Endothelial cell of umbilical vein (primary cell): ENCODE measurements around the gene INPP5F. TPM values are rescaled to one million over a fixed set of nuclear protein-coding genes. Genes with fewer than 3 reads are reported as not detected.

ENCODE experiments used
- BruUV-seq: library from RNA; stranded (reverse); fragments of 400-500 nt; replicated peaks from 2 replicates; lab custom pipeline; 2021; lab: Mats Ljungman, UMichigan
- CTCF ChIA-PET: fragments of 300-600, 350-600 bp; sonication (Branson Sonifier 250); formaldehyde crosslinking; loops from one replicate; lab custom pipeline; 2021; ENCODE audit warnings: antibody characterized with exemption, inconsistent platforms; lab: Charles Lee
- POLR2A ChIA-PET: fragments of 300-600, 350-600 bp; sonication (Branson Sonifier 250); formaldehyde crosslinking; loops from one replicate; lab custom pipeline; 2021; ENCODE audit warnings: antibody characterized with exemption, inconsistent platforms; lab: Charles Lee
- DNase-seq: peaks from one replicate; pipeline ENCODE4 v3.0.0-alpha.2; 2011; ENCODE audit warnings: low read depth, low spot score
- FAIRE-seq: peaks from 2 replicates; lab custom pipeline; 2011; peaks lifted over from hg19 to GRCh38; lab: Jason Lieb, UNC
- H2AFZ ChIP-seq: 2 replicates; pipeline ENCODE4 v1.6.0; 2012; ENCODE audit warnings: low read depth, low read length, control low read depth, inconsistent platforms
- H3K27ac ChIP-seq: 2 replicates; pipeline ENCODE4 v1.5.1; 2011; ENCODE audit warnings: low read depth, mild to moderate bottlenecking, control low read depth, low read length, moderate library complexity; ENCODE audit not compliant: insufficient read depth
- H3K27me3 ChIP-seq, 2 experiments: 2 replicates each; pipeline versions ENCODE4 v1.6.0 to v1.6.1; 2011; ENCODE audit warnings: low read length in 2 of 2, mixed read lengths in 1 of 2; ENCODE audit not compliant: control insufficient read depth in 2 of 2, insufficient read depth in 2 of 2
- H3K36me3 ChIP-seq, 2 experiments: 2 replicates in 1 of 2; 3 replicates in 1 of 2; pipeline ENCODE4 v1.5.1; 2011; ENCODE audit warnings: low read length in 2 of 2, mild to moderate bottlenecking in 1 of 2, moderate library complexity in 1 of 2; ENCODE audit not compliant: control insufficient read depth in 2 of 2, insufficient read depth in 2 of 2; ENCODE audit errors: extremely low read depth in 1 of 2
- H3K4me1 ChIP-seq: 3 replicates; pipeline ENCODE4 v1.5.1; 2011; ENCODE audit warnings: mild to moderate bottlenecking, low read length; ENCODE audit not compliant: control insufficient read depth, insufficient read depth; ENCODE audit errors: extremely low read depth
- H3K4me2 ChIP-seq: 2 replicates; pipeline ENCODE4 v1.6.1; 2011; ENCODE audit warnings: low read length, control low read depth, mixed read lengths; ENCODE audit not compliant: insufficient read depth
- H3K4me3 ChIP-seq, 3 experiments: fragments of 200-600 bp in 1 of 3; sonication (generic), shearing (Covaris generic) in 1 of 3; replicated peaks in 1 of 3; 2 replicates each; pipeline ENCODE4 v1.5.1; 2011 to 2016; ENCODE audit warnings: control low read depth in 3 of 3, low read length in 3 of 3, mild to moderate bottlenecking in 2 of 3, inconsistent platforms in 1 of 3, low read depth in 1 of 3, moderate library complexity in 1 of 3; ENCODE audit not compliant: insufficient read depth in 1 of 3
- H3K79me2 ChIP-seq: 2 replicates; pipeline ENCODE4 v1.6.0; 2012; ENCODE audit warnings: low read length, inconsistent platforms; ENCODE audit not compliant: control insufficient read depth, insufficient read depth
- H3K9ac ChIP-seq: replicated peaks from 2 replicates; pipeline ENCODE3; 2011; ENCODE audit warnings: low read length, control low read depth; ENCODE audit not compliant: insufficient read depth; ENCODE audit errors: extremely low read depth
- H3K9me1 ChIP-seq: replicated peaks from 3 replicates; pipeline ENCODE4 v1.6.0; 2011; ENCODE audit warnings: mild to moderate bottlenecking, low read length; ENCODE audit not compliant: control insufficient read depth, insufficient read depth; ENCODE audit errors: extremely low read depth
- H3K9me3 ChIP-seq: replicated peaks from 2 replicates; pipeline ENCODE4 v1.5.1; 2012; ENCODE audit warnings: low read length, inconsistent platforms; ENCODE audit not compliant: control insufficient read depth, insufficient read depth
- H4K20me1 ChIP-seq: replicated peaks from 2 replicates; pipeline ENCODE3; 2011; ENCODE audit warnings: mild to moderate bottlenecking, low read length; ENCODE audit not compliant: control insufficient read depth, insufficient read depth; ENCODE audit errors: extremely low read depth
- CTCF ChIP-seq, 2 donors: IDR thresholded peaks; 1 replicate in 1 of 2; 2 replicates in 1 of 2; pipeline ENCODE4 v1.5.1; 2011; ENCODE audit warnings: low read length in 2 of 2, mild to moderate bottlenecking in 2 of 2, moderate library complexity in 2 of 2, control low read depth in 1 of 2, inconsistent platforms in 1 of 2, low read depth in 1 of 2; ENCODE audit not compliant: insufficient read depth in 1 of 2; ENCODE audit errors: extremely low read depth in 1 of 2
- EZH2 ChIP-seq: IDR thresholded peaks from 2 replicates; pipeline ENCODE4 v1.6.1; 2012; ENCODE audit warnings: borderline replicate concordance, low read depth, mild to moderate bottlenecking, moderate library complexity, low read length, inconsistent platforms; ENCODE audit not compliant: severe bottlenecking
- FOS ChIP-seq: IDR thresholded peaks from 2 replicates; pipeline ENCODE4 v1.6.1; 2011; ENCODE audit warnings: mild to moderate bottlenecking, low read length, moderate library complexity, borderline replicate concordance; ENCODE audit not compliant: insufficient read depth
- GATA2 ChIP-seq: IDR thresholded peaks from 2 replicates; pipeline ENCODE4 v1.7.0; 2011; ENCODE audit warnings: low read depth, mild to moderate bottlenecking, moderate library complexity, mixed read lengths, low read length; ENCODE audit not compliant: insufficient read length, insufficient read depth
- JUN ChIP-seq: IDR thresholded peaks from 2 replicates; pipeline ENCODE4 v1.6.1; 2011; ENCODE audit warnings: borderline replicate concordance, low read depth; ENCODE audit not compliant: insufficient read length, insufficient read depth
- MYC ChIP-seq: IDR thresholded peaks from one replicate; pipeline ENCODE4 v1.6.1; 2011; ENCODE audit warnings: mild to moderate bottlenecking, low read depth, low read length
- POLR2A ChIP-seq: IDR thresholded peaks from 2 replicates; pipeline ENCODE4 v1.6.1; 2012; ENCODE audit warnings: low read depth, mild to moderate bottlenecking, control low read depth, low read length
- POLR2AphosphoS5 ChIP-seq: IDR thresholded peaks from 2 replicates; pipeline ENCODE4 v1.6.1; 2012; ENCODE audit warnings: low read depth, mild to moderate bottlenecking, control low read depth, low read length, moderate library complexity; ENCODE audit not compliant: insufficient read depth
- dilution Hi-C: fragments of 300-500 bp; cut with MboI; formaldehyde crosslinking; loops from one replicate; pipeline ENCODE4 v1.15.0; 2019; ENCODE audit warnings: low sequenced_read_pairs; ENCODE audit not compliant: extremely low pct_ligation_motif_present
- intact Hi-C: fragments of 100-400 bp; cut with micrococcal nuclease; formaldehyde crosslinking; loops from one replicate; pipeline ENCODE4 v1.10.0; 2022
- polyA plus RNA-seq, 4 experiments: library from polyadenylated mRNA; depleted of rRNA in 3 of 4; stranded (reverse) in 3 of 4; unstranded in 1 of 4; fragments of >200 nt; gene quantifications; 2 replicates each; pipeline versions ENCODE4 v1.2.1 to v1.2.3, GENCODE V29; 2011 to 2012; ENCODE audit warnings: missing spikeins in 1 of 4
- total RNA-seq: library from RNA; stranded (reverse); gene quantifications from 2 replicates; pipeline ENCODE4 v1.2.3, GENCODE V29; 2021
- TF ChIP-seq, protein P1 (sequence below): IDR thresholded peaks from 2 replicates; pipeline ENCODE4 v1.6.1; 2011; ENCODE audit not compliant: insufficient read depth, insufficient read length

INPP5F gene
- total and polyA plus RNA-seq, 2 donors (not counting 3 experiments of a cell fraction or from before 2014, with no cell fraction given) = 6.1 to 20.3 TPM

GRCh38 chr10:119686465-119687191 lies 39.2 kb upstream of the INPP5F start:
- DNase-seq (peak; percentile 94), FAIRE-seq (peak; percentile 96)
- Histone ChIP-seq H3K27me3 (no peaks in the 10 kb centered on the region), H3K4me2 (peak overlapping the region; percentile 63), H3K9me3 (no peaks in the 10 kb centered on the region), H3K4me1 (peaks cover 13% of the 10 kb centered on the region), H3K9ac (peak overlapping the region; percentile 72), H3K4me3 (peak overlapping the region in 2 of 3 experiments; percentile 20 to 26), H4K20me1 (no peaks in the 10 kb centered on the region), H3K27ac (peak overlapping the region; percentile 88), H2AFZ (peak overlapping the region; percentile 55), H3K9me1 (no peaks in the 10 kb centered on the region), H3K36me3 (no peaks in the 10 kb centered on the region), H3K79me2 (no peaks in the 10 kb centered on the region)
- intact Hi-C loops = loop anchor here (1.0 to 2.0 kb wide), 11 partner anchors 35 to 1165 kb away; partner anchors contain the start of genes BAG3 and WDR11
- ChIA-PET POLR2A (interaction anchor here (1.1 to 2.3 kb wide), 6 partner anchors 12 to 206 kb away, joined by 4 to 9 read pairs (median 6); partner anchors contain the start of genes BAG3, INPP5F and SEC23IP), CTCF (interaction anchor here (0.5 to 3.7 kb wide), 37 partner anchors 8 to 650 kb away, joined by 3 to 85 read pairs (median 4); partner anchors contain the start of genes BAG3, INPP5F and MCMBP)
- dilution Hi-C loops = no loop called here
- peak; percentile 88 for TF ChIP-seq JUN
- no peak for TF ChIP-seq EZH2
- TF ChIP-seq, protein P1, sequence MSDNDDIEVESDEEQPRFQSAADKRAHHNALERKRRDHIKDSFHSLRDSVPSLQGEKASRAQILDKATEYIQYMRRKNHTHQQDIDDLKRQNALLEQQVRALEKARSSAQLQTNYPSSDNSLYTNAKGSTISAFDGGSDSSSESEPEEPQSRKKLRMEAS = no peak
- TF ChIP-seq FOS = peak; percentile 97
- TF ChIP-seq POLR2AphosphoS5 = peak; percentile 22
- TF ChIP-seq MYC = no peak
- peak; percentile 99 for TF ChIP-seq GATA2
- peak; percentile 66 for TF ChIP-seq POLR2A
- TF ChIP-seq CTCF (IDR thresholded peaks at IDR 0.05; ENCODE audit: extremely low read depth in 1 of 2, insufficient read depth in 1 of 2, low read depth in 1 of 2, low read length in 2 of 2) = peak; percentile 89
- BruUV-seq = no TSS peak
